ENCODE data around the gene ADAMTS6.
"Not testable (repeated sequence)": the region's sequence is repeated elsewhere in the genome, so short reads cannot be mapped to it uniquely, and the experiment has no call there.

ADAMTS6 gene

DNA sequence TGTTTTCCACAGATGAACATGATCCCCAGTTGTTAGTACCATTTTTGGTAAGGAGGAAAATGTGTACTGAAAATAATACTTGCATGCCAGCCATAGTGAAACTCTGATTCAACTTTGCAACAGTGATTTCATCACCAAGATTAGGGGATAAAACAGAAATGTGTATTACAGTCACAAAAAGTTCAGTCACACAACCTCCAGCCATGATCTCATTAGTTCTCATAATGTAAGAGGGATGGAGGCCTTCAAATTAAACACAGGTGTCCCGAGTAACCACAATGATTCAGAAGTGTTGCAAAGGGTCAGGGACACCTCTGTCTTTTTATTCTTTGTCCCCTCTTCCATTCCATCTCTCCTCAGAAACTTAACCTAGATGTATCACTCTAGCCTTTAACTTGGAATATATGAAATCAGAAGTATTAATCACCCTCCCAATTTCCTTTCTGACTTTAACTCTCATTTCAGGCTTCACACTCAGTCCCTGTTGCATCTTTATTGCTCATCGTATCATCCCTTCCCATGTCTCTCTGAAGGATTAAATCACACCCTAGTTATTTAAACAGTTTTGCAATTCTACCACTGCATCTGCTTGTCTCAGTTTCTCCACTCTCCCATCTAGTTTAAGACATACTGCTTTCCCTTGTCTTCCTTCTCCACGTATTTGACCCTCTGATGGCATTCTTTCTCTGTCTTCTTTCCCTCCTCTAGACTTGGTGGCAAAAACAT, 291.2 kb downstream of the ADAMTS6 start:
- FAIRE-seq = no peak

DNA sequence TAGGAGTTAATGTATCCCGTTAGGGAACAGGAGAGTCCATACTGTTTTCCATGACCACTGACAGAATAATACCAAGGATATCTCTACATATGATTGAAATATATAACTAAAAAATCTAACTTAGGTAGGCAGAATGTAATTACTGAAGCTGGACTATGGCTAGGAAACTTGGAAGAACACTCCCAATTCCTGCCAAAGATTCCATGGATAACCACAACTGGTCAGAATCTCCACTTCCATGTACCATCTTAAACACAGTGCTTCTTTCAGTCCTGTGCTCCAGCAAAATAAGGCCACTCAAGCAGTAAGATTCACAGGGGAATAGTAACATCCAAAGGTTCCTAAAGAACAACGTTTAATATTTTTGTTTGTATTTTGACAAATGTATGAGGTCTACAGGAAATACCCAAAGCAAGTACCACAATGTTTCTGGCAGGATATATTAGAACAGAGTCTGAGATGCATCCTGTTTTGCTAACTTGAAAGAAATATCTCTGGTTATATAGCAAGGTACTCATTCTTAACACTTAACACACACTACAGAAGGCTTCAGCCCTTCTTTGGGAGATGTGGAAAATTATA, 295.0 kb downstream of the ADAMTS6 start:
- no peak for FAIRE-seq

DNA sequence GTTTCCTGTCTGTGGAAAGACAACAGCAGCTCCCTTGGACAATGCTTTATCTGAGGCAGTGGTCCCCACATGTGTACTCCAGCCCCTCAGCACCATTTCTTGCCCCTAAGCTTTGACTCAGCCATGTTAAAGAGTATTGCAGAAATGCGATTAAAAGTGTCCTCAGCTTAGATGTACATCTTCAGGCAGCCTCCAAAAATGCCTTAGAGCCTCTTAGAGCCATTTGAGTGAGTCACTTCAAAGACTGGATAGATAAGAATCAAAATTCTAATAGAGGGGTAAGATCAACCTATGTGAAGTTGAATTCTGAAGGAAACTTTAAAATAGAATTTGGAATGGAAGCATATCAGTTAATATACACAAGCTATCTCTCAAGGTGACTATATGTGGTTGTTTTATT, 296.3 kb downstream of the ADAMTS6 start:
- FAIRE-seq = no peak

DNA sequence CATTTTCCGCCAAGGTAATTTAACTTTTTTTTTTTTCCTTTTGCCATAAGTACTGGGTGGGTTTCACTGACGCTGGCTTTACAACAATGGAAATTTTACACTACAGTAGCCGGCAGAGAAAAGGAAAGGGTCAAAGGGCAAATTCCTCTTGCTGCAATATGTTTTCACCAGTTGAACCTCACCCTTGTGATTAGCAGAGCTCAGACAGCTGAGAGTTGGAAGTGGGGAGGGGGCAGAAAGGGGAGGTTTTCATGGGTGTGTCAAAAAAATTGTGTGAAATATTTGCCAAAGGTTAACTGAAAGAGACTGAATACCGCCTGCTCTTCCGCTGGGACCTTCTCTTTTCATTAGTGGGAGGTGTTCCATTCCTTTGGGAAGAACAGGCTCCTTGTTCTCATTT, 296.9 kb downstream of the ADAMTS6 start:
- FAIRE-seq = no peak

DNA sequence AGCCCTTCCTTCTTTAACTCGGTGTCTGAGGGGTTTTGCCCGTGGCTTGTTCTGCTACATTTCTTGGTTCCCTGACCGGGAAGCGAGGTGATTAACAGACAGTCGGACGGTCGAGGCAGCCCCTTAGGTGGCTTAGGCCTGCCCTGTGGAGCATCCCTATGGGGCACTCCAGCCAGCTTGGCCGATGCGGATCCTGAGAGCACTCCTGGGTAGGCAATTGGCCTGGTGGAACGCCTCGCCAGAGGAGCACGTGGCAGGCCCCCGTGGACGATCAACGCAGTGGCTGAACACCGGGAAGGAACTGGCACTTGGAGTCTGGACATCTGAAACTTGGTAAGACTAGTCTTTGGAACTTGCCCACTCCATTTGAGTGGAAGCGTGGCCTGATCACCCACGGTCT, 307.5 kb downstream of the ADAMTS6 start:
- not testable (repeated sequence) for FAIRE-seq

DNA sequence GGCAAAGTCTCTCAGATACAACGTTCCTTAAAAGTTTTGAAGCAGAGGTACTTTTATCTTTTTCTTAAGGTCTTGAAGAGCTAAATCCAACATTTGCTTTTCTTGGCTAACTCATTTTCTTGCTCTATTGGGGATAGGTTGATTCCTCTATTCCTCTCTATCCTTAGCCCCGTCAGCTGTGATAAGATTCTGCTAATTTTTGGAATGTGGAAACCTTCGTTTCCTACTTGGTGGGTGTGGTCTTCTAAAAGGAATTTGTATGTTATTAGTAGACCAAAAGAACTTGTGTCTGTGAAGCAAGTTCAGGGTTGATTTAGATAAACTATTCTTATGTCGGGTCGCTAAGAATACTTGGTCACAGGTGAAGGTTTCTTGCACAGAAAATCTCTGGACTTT, 308.6 kb downstream of the ADAMTS6 start:
- FAIRE-seq = no peak

DNA sequence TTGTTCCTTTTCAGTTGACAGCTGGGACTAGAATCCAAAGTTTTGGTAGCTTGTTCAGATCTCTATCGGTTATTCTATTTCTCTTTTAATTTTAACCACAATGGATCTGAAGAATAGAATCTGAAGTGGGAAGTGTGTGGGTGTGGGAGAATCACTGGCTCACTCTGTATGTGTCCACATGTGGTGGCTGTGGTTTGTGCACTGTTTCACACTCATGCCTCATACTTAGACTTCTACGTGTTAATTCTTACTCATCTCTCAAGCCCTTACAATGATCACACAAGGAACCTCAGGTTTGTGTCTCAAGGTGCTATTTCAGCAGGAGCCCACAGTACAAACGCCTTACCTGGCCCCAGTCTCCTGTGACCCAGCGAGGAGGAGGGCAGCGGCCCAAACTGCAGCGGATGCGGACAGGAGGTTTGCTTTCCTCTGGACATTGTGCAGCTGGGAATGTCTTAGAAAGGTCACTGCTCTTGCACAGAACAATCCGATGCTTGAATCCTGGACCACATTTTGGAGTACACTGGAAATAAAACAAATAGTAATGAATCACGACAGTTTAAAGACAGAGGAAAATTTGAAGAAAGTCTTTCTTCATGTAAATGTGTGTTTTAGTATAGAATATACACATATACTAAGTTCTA, 309.1 kb downstream of the ADAMTS6 start:
- no peak for FAIRE-seq

DNA sequence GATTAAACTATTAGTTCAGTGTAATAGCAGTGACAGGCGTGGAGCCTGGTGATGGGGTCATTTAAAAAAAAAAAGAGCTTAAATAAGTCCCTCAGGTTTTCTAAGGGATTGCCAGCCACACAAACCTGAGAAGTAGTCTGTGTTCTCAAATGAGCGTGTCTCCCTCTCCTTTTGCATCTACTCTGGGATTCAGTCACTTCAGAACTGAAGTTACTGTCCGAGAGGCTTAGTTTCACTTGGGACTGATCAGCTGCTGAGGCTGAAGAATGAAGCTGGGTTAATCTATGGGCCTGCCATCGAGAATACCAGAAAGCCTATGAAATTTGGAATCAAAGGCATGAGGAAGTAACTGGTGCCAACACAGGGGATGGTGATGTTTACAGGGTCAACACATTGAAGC, 310.1 kb downstream of the ADAMTS6 start:
- FAIRE-seq = no peak

DNA sequence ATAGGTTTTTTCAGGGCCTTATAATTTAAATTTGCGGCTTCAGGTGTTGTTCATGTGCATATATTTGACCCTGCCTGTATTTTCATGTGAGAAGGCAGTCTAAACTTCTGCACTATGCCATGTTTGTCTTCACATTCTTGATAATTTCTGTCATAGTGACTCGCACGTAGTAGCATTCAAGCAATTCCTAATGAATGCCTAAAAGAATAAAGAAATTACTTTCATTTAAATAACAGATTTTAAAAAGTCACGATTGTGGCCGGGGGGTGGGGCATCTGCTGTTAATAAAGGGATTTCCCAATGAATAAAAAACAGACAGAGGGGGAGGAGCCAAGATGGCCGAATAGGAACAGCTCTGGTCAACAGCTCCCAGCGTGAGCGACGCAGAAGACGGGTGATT, 318.0 kb downstream of the ADAMTS6 start:
- no peak for FAIRE-seq

DNA sequence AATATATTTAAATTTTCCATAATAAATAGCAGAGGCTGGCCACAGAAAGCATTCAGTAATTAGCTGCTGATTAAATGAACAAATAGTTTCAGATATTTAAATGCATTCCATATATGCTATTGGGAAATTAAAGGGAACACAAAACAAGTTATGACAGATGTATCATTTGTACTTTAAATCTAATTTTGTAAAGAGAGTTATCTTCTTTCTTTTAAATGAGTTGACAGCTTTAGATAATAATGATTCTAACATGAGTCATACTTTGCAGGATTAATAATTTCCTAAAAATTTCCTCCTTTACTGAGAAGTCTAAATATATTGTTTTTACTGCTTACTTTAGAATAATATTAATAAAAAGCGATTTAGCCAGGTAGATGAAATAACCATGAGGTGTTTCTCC, 320.1 kb downstream of the ADAMTS6 start:
- peak; percentile 52 for FAIRE-seq

DNA sequence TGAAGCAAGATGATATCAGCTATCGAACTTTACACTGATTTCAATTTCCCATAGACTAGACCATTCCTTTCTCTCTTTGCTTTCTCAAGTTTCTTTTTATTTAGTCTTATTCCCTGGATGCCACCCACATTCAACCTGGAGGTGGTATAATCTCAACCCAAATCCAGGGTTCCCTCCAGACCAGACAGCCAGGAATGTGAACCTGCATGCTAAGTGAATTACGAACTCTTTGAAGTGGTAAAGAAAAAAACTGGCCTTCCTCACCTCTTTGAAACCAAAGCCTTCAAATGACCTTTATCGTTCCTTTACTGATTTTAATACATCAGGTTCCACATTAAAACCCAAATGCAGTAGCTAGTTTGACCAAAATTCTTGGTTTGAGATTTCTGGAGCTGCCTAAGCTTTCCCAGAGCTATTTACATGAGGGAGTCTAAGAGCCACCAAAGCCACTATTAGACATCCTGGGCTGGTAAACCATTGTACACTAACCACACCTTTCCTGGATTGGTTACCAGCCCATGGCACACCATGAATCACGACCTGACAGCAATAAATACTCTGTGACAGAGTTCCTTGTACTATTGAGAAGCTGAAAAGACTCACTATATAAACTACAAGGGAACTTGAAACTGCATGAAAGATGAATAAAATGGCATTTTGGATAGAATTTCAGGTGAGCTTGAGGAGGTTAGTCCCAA, 323.7 kb downstream of the ADAMTS6 start:
- FAIRE-seq = no peak

DNA sequence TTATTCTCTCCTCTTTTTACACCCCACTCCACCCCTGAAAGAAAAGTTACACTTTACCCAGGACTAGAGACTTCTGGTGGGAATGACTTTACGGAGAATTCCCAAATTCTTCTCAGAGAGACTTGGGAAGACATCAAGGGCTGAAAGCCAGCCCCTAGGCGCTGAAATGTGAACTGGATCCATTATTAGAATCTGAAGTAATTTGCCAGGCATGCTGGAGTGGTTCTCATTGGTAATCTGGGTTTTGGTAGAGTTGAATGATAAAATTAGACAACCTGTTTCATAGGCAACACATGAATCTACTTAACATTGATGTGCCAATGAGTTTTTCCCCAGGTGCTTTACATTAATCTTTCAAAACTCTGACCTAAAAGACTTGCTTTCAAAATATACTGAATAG, 324.8 kb downstream of the ADAMTS6 start:
- FAIRE-seq = no peak

DNA sequence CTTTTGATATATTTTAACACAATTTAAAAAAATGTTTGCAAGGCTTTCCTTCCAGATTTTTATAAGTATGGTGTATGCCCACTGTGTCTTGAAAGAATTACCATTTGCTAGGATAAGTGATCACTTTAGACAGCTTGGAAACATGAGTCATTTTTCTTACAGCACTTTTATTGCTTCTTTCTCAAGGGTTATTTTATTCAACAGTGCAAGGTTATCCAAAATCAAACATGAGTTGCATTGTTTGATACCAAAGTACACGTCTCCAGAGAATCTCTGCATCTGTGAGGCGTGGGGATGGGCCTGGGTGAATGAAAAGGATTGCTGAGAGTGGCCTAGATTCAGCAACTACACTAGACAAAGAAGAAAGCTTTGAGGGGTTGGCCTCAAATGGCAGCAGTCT, 329.6 kb downstream of the ADAMTS6 start:
- no peak for FAIRE-seq

DNA sequence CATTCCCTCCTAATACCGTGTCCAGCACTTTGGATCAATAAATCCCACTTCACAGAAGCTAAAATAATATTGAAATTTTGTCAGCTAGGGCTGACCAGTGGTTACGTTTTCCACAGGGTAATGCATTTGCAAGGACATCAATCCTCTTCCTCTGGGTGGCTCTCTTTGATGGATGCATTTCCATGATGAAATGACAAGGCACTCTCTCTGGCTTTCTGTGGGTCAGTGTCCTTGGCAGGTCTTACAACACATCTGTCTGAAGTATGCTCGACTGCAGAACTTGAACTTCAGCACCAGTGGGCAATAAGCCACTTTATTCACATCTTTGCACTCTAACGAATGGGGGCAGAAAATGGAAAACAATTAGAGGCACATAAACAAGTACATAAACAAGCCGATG, 330.1 kb downstream of the ADAMTS6 start:
- no peak for FAIRE-seq

DNA sequence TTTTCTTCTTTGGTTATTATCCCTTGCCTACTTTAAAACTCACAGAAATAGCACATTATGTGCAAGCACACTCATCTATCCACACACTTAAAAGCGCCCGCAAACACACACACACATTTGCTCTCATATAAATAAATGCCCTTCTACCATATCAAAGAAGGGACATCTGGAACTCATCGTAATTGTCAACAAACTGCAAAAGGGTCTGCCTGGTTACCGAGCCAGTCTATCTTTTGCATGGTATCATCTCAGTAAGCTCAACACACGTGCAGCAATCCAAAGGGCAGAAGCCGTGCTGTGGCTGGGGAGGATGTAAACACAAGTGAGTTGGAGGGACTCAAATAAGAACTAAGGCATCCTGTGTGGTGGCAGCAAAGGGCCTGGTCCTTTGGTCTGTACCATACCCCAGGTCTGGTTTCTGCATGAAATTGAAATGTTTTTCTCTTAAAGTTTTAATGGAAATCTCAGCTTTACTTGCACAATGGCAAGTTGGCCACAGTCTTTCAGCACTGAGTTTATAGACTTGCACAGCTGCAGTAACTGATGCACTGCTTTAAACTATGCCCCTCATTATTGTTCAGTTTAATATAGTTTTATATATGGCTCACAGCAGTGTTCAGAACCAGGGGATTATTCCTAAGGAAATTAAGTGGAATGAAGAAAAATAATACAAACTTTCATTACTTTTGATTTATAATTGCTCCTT, 331.0 kb downstream of the ADAMTS6 start:
- no peak for FAIRE-seq

DNA sequence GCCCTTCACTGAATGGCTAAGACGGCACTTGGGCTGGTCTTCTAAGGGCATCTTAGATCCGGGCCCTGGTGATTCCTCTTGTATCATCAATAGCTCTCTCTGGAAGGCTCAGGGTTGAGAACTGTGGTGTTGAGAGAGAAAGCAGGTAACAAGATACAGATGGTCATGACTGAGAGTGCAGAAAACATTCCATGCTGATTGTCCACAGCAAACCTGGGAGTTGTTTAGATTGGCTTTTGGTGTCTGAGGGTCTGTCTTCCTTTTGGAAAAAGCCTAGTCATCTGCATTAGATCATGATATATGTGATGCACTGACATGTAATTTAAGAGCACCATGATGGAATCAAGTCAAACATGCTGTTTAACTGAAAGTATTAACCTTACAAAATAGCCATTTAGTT, 331.9 kb downstream of the ADAMTS6 start:
- no peak for FAIRE-seq

DNA sequence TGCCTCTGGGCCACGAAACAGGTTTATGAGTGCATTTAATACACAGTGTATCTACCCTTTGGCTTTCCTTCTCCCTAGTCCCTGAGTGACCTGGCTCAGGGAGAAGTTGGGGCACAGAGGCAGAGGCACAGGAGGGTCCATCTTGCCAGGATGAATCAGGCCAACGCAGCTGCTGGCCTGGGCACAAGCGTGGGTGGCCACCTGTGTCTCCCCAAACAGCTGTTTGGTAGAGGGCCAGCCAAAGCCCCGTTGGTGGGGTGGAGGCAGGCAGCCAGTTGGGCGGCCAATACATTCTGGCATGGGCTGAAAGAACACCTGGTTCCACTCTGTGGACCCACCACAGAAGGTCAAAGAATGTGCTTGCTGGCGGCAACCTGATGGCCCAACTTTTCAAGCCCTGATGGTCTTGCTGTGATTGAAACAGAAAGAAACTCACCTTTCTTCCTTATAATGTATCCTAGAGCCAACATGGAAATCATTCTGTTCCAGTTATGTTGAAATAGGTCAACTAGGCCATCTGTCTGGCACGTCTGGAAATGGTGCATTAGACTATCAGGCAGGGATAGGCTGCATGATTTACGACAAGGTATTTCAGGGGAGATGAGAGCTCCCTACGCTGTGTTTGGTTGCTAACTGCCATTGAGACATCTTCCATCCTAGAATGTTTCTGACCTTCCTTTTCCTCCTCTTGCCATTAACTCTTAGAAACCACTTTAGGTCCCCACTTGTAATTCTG, 337.4 kb downstream of the ADAMTS6 start:
- no peak for FAIRE-seq

DNA sequence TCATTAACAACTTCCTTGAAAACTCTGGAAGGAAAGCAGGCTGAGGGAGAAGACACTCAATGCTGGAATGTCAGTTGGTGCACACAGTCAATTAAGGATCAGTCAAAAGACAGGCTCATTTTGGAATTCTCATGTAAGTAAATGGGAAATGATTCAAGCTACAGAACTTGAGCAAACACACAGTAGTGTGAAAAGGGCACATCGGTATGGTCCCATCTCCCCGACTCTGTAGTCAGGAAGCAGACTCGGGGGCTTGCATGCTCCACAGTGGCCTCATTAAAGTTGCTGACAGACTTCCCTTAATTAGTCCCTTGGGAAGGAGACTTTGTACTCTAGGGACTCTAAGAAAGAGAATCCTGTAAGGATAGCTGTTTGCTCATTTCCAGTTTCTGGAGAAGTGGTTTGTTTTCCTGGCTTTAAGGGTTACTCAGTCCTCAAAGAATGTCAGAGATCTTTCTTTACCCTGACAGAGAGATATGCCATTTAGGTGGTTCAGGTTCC, 339.2 kb downstream of the ADAMTS6 start:
- no peak for FAIRE-seq

DNA sequence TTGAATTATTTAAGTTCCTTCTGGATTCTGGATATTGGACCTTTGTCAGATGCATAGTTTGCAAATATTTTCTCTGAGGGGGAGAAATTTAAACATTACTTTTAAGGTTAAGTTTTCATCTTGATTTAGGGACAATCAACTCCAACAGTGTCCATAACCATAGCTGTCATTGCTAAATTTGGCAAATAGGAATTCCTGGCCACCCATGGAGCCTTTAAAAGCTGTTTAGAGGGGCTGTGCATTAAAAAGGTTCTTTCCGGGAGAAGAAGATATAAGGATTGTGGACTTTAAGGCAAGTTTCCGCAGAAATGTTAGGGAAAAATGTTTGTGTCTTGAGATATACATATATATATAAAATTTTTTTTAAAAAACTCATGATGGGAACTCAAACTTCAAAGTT, 339.7 kb downstream of the ADAMTS6 start:
- FAIRE-seq = no peak

DNA sequence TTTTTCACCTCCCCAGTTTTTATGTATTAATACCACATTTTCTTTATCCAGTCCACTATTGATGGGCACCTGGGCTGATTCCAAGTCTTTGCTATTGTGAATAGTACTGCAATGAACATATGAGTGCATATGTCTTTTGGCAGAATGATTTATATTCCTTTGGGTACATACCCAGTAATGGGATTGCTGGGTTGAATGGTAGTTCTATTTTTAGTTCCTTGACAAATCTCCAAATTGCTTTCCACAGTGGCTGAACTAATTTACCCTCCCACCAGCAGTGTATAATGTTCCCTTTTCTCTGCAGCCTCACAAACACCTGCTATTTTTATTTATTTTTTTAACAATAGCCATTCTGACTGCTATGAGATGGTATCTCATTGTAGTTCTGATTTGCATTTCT, 340.2 kb downstream of the ADAMTS6 start:
- FAIRE-seq = no peak

DNA sequence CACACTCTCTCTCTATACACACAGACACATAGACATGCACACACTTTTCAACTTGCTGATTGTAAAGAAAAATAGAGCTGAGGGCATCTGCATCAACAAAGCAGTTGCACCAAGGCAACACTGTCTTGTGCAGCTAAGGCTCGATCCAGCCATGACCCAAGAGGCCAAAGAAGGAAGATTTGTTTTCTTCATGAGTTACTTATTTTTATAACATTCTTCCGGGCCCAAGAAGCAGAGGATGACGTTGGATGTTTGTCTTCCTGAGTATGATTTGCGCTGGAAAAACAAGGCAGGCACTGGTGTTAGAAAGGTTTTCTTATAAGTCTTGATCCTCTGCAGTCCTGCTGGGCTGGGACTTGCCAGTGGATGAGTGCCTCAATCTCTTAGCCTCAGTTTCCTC, 344.1 kb downstream of the ADAMTS6 start:
- FAIRE-seq = no peak

DNA sequence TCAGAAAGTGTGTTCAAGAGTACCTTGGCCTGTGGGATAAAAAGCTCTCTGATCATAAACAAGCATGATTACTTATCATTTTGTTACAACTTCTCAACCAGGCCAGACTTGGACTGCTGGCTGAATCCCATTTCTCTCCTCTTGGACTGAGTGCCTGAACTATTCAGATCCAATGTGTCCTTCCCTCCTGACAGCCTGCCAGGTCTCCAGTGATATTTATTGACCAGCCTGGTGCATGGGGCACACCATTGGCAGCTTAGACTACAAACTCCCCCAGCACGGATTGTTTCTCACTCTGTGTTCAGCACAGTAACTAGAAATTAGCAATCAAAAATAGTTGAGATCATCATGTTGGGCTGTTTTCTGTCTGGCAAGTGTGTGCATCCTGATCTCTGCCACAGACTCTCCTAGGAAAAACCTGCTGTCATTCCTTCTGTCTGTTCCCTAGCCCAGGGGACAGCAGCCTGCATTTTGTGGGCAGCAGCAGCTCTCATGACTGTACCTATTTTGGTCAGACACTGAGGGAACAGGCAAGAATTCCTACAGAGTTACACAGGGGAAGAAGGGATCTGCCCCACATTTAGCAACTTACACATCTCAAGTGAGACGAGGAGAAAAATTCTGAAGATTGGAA, 348.1 kb downstream of the ADAMTS6 start:
- FAIRE-seq = no peak

Measured in A204.1 (cell line).